SK-N-MC (cell line): ENCODE results near the gene SPZ1.

Experiments used
- EZH2 ChIP-seq: fragments of 200-600 bp; sonication (generic); IDR thresholded peaks from one replicate; pipeline ENCODE4 v1.6.1; 2017; ENCODE audit warnings: antibody characterized with exemption
- FOXP2 ChIP-seq: optimal IDR thresholded peaks from 2 replicates; pipeline ENCODE3; 2011; ENCODE audit warnings: mild to moderate bottlenecking, moderate library complexity; ENCODE audit not compliant: insufficient read depth; ENCODE audit errors: extremely low read length, control extremely low read depth
- POLR2AphosphoS5 ChIP-seq: IDR thresholded peaks from 2 replicates; pipeline ENCODE4 v1.6.1; 2012; ENCODE audit warnings: mild to moderate bottlenecking, low read depth, low read length, borderline replicate concordance

GRCh38 chr5:80302636-80303035, 17.2 kb upstream of the SPZ1 start:
- TF ChIP-seq EZH2 (no peak), POLR2AphosphoS5 (no peak), FOXP2 (no peak)
